Breast epithelium (tissue), 4 donors: ENCODE measurements around the gene SURF4. TPM values are rescaled to one million over a fixed set of nuclear protein-coding genes. Genes with fewer than 3 reads are reported as not detected.
"Not testable (repeated sequence)": the region's sequence is repeated elsewhere in the genome, so short reads cannot be mapped to it uniquely, and the experiment has no call there.

Source experiments
- DNase-seq, 2 donors: peaks; one replicate each; pipeline ENCODE4 v3.0.0-alpha.2; 2019; ENCODE audit warnings: low spot score in 2 of 2
- H3K27ac ChIP-seq, 2 donors: fragments of 200-600 bp; sonication (generic) in 1 of 2; one replicate each; pipeline ENCODE4 v1.5.1; 2016 to 2019; ENCODE audit warnings: mild to moderate bottlenecking in 1 of 2
- H3K27me3 ChIP-seq, 2 donors: fragments of 200-600 bp; sonication (generic) in 1 of 2; one replicate each; pipeline versions ENCODE4 v1.5.1 to v1.6.0; 2017 to 2019; ENCODE audit warnings: control low read depth in 1 of 2, mild to moderate bottlenecking in 1 of 2
- H3K36me3 ChIP-seq: fragments of 200-600 bp; one replicate; pipeline ENCODE4 v1.5.1; 2019
- H3K4me1 ChIP-seq, 2 donors: fragments of 200-600 bp; sonication (generic); one replicate each; pipeline ENCODE4 v1.5.1; 2016 to 2019; ENCODE audit warnings: control low read depth in 1 of 2
- H3K4me3 ChIP-seq, 3 donors: fragments of 200-600 bp; sonication (generic); 1 replicate in 2 of 3; 2 replicates in 1 of 3; pipeline ENCODE4 v1.5.1; 2016 to 2019; ENCODE audit warnings: mild to moderate bottlenecking in 3 of 3, moderate library complexity in 2 of 3
- H3K9me3 ChIP-seq, 2 donors: fragments of 200-600 bp; sonication (generic) in 1 of 2; one replicate each; pipeline ENCODE4 v1.5.1; 2016 to 2019; ENCODE audit warnings: control low read depth in 1 of 2
- POLR2A ChIP-seq: fragments of 450-650 bp; IDR thresholded peaks from one replicate; pipeline ENCODE4 v1.6.1; 2016; ENCODE audit warnings: antibody characterized with exemption, mild to moderate bottlenecking, moderate library complexity
- POLR2AphosphoS5 ChIP-seq, 3 donors: sonication (generic); formaldehyde crosslinking; IDR thresholded peaks; one replicate each; pipeline ENCODE4 v1.6.1; 2017; ENCODE audit warnings: antibody characterized with exemption in 3 of 3
- intact Hi-C: fragments of 100-400 bp; cut with DNase I; formaldehyde crosslinking; loops from one replicate; pipeline ENCODE4 v1.15.1; 2023; ENCODE audit warnings: low total_unique reads
- total RNA-seq, 3 donors: library from RNA; depleted of rRNA; stranded (reverse); fragments of >200 nt; gene quantifications; one replicate each; pipeline ENCODE4 v1.1.0, GENCODE V29; 2016
- TF ChIP-seq, protein P1 (sequence below), 3 donors: fragments of 450-650 bp; IDR thresholded peaks; one replicate each; pipeline ENCODE4 v1.5.1; 2016 to 2017; ENCODE audit warnings: antibody characterized with exemption in 3 of 3, mild to moderate bottlenecking in 3 of 3, moderate library complexity in 3 of 3

Gene SURF4
- total RNA-seq, 3 donors from 2014 or later: 109 to 164 (median 133) TPM

DNA sequence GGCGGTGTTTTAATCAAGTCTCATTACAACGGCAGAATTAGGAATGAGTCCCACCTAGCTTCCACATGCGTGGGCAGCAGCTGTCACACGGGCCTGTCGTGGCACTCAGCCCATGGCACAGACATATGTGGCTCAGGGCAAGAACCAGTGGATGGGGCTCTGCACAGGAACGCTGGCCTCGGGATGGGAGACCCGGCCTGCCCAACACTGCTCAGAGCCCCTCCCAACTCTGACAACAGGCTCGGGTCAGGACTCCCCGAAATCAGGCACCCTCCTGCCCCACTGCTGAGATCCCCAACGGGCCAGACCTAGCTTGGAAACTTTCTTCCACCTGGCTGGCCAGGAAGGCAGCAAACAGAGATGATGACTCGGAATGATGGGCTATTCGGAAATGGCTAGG lies 34.9 kb downstream of the SURF4 start:
- no peaks in the 10 kb centered on the region for H3K9me3 ChIP-seq
- no peak for TF ChIP-seq POLR2AphosphoS5 (IDR thresholded peaks at IDR 0.05)
- no peak overlapping the region for H3K27ac ChIP-seq
- H3K36me3 ChIP-seq: peaks cover 5% of the 10 kb centered on the region
- H3K4me3 ChIP-seq: no peak overlapping the region
- H3K4me1 ChIP-seq: no peaks in the 10 kb centered on the region
- H3K27me3 ChIP-seq: no peaks in the 10 kb centered on the region
- intact Hi-C loops: no loop called here
- DNase-seq: no peak

DNA sequence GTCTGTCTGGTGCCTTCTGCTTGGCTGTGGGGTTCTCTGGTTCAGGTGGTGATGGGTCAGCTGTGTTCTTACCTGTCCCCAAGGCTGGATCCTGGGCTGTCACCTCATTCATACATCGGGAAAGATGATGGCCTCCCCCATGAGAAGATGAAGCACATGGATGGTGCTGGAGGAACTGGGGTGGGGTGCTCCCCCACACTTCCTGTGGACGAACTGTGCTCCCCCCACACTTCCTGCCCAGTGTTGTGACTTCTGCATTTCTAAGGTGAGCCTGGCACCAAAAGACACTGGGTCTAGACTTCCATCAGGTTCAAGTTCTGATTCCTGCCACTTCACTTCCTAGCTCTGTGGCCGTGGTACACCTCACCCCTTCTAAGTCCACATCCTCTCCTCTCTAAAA lies 35.6 kb downstream of the SURF4 start:
- TF ChIP-seq, protein P1, sequence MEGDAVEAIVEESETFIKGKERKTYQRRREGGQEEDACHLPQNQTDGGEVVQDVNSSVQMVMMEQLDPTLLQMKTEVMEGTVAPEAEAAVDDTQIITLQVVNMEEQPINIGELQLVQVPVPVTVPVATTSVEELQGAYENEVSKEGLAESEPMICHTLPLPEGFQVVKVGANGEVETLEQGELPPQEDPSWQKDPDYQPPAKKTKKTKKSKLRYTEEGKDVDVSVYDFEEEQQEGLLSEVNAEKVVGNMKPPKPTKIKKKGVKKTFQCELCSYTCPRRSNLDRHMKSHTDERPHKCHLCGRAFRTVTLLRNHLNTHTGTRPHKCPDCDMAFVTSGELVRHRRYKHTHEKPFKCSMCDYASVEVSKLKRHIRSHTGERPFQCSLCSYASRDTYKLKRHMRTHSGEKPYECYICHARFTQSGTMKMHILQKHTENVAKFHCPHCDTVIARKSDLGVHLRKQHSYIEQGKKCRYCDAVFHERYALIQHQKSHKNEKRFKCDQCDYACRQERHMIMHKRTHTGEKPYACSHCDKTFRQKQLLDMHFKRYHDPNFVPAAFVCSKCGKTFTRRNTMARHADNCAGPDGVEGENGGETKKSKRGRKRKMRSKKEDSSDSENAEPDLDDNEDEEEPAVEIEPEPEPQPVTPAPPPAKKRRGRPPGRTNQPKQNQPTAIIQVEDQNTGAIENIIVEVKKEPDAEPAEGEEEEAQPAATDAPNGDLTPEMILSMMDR (IDR thresholded peaks at IDR 0.05): no peak
- TF ChIP-seq POLR2A: no peak
- TF ChIP-seq POLR2AphosphoS5 (IDR thresholded peaks at IDR 0.05): no peak
- Histone ChIP-seq H3K4me3 (no peak overlapping the region), H3K27ac (no peak overlapping the region), H3K9me3 (no peaks in the 10 kb centered on the region), H3K27me3 (no peaks in the 10 kb centered on the region), H3K36me3 (peaks cover 5% of the 10 kb centered on the region), H3K4me1 (no peaks in the 10 kb centered on the region)
- no peak for DNase-seq
- intact Hi-C loops: no loop called here

DNA sequence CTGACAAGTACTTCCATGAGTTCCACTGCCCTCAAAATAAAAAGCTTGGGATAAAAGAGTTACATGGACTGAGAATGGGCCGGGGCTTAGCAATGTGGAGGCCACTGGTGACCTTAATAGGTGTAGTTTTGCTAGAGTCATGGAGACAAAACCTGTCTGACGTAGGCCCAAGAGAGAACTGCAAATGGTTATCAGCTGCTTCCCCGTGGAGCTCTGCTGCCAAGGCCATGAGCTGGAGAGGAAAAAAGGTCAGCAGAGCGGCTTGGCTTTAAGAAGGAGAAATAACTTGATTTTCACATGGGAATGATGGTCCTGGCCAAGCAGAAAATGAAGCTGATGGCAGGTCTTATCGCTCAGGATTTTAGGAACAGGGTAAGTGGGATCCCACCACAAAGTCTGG lies 36.2 kb downstream of the SURF4 start:
- H3K4me1 ChIP-seq: peaks cover 0 to 5% of the 10 kb centered on the region in 2 donors
- TF ChIP-seq, protein P1 (IDR thresholded peaks at IDR 0.05): no peak
- TF ChIP-seq POLR2AphosphoS5 (IDR thresholded peaks at IDR 0.05): no peak
- TF ChIP-seq POLR2A: no peak
- H3K36me3 ChIP-seq: peaks cover 5% of the 10 kb centered on the region
- DNase-seq: no peak
- no peaks in the 10 kb centered on the region for H3K9me3 ChIP-seq
- H3K4me3 ChIP-seq: no peak overlapping the region
- intact Hi-C loops: no loop called here
- H3K27ac ChIP-seq: no peak overlapping the region
- no peaks in the 10 kb centered on the region for H3K27me3 ChIP-seq

DNA sequence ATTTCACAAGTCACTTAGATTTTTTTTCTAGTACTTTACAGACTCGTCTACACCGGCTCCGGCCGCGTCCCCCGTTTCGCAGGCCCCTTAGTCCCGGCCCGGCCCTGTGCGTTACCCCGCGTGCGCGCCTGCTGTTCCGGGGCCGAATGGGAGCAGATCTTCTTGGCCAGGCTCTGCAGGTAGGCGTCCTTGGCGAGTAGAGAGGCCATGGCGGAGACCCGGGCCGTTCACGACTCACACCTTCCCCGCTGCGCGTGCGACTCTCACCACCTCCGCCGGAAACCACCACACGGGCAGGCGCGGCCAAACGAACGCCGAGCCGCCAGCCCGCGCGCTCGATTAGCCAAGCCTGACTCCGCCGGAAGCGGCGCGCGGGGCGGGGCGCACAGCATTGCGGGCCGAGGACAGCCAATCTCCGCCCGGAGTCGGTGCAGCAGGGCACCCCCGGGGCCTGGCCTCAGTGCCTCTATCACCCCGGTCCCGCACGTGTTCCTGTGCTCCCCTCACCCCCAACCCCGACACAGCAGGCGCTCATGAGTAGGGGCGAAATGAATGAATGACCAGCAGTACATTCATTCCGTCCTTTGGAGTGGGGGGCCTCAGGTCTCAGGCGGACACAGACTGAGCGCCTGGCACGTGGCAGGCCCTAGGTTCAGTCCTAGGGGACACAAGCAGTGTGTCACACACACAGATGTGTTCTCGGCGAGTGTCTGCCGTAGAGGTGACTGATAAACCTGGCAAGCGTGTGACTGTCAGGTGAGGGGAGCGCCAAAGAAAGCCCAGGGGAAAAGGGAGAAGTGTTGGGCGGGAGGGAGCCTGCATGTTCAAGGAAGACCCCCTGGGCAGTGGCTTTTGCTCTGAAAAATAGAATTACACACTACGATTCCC lies 39.7 kb downstream of the SURF4 start, which contains the start of gene SURF6:
Gene SURF6 (minus strand): TSS at position 265 of the 888 bp plus-strand sequence. CDS start 56 bp downstream, at position 209.
- Histone ChIP-seq H3K4me3 (peak within 1 kb of the TSS; percentile 88 to 93 (median 88)), H3K9me3 (no peaks in the 10 kb centered on the region), H3K27me3 (no peaks in the 10 kb centered on the region), H3K36me3 (peaks cover 9% of the 10 kb centered on the region), H3K27ac (peak within 1 kb of the TSS; percentile 54 to 78), H3K4me1 (peaks cover 0 to 12% of the 10 kb centered on the region in 2 donors)
- intact Hi-C loops: no loop called here
- peak; percentile 82 to 91 (median 89) for TF ChIP-seq POLR2AphosphoS5 (IDR thresholded peaks at IDR 0.05)
- TF ChIP-seq POLR2A: no peak
- DNase-seq: peak; percentile 78 to 87

DNA sequence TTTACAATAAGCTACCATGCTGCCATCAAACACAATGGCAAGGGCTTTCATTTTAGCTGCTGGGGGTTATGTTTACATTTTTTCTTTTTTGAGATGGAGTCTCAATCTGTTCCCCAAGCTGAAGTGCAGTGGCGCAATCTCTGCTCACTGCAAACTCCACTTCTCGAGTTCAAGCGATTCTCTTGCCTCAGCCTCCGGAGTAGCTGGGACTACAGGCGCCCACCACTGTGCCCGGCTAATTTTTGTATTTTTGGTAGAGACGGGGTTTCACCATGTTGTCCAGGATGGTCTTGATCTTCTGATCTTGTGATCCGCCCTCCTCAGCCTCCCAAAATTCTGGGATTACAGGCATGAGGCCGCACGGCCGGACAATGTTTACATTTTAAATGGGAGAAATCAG lies 41.0 kb downstream of the SURF4 start:
- H3K9me3 ChIP-seq, H3K36me3 ChIP-seq, DNase-seq, H3K27me3 ChIP-seq, H3K27ac ChIP-seq, intact Hi-C loops: not testable (repeated sequence)
- H3K4me1 ChIP-seq: peaks cover 0 to 12% of the 10 kb centered on the region in 2 donors
- H3K4me3 ChIP-seq: peak overlapping the region; percentile 88 to 93 (median 88)

DNA sequence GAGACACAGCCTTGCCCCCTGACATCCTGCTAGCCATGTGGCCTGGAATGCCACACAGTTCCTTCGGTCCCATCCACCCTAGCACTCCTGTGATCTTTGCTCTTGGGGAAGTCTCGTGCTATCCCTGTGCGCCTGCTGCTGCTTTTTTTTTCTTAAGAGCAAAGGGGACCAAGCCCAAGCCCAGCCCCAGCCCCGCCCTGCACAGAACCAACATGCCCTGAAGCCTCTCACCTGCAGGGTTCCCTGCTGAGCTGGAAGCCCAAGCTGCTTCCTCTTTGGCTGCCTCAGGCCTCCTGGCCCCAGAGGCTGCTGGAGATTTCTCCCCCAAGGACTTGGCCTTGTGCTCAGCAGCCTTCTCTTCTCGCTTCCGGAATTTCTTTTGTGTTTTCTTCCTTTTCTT lies 41.7 kb downstream of the SURF4 start:
- no peak for DNase-seq
- H3K27me3 ChIP-seq: no peaks in the 10 kb centered on the region
- intact Hi-C loops: no loop called here
- peaks cover 0 to 12% of the 10 kb centered on the region in 2 donors for H3K4me1 ChIP-seq
- no peaks in the 10 kb centered on the region for H3K9me3 ChIP-seq
- H3K4me3 ChIP-seq: no peak overlapping the region
- TF ChIP-seq, protein P1 (IDR thresholded peaks at IDR 0.05): no peak
- TF ChIP-seq POLR2A (no peak), POLR2AphosphoS5 (IDR thresholded peaks at IDR 0.05) (no peak)
- no peak overlapping the region for H3K27ac ChIP-seq
- H3K36me3 ChIP-seq: peaks cover 9% of the 10 kb centered on the region
